HuH-7 (cell line): ENCODE measurements around the gene ACTN4.
A peak's percentile ranks its signal among the peaks of the same experiment; 100 is the strongest.

Experiments
- DNase-seq: peaks from one replicate; pipeline ENCODE4 v3.0.0; 2011; ENCODE audit warnings: low spot score

Gene ACTN4

DNA sequence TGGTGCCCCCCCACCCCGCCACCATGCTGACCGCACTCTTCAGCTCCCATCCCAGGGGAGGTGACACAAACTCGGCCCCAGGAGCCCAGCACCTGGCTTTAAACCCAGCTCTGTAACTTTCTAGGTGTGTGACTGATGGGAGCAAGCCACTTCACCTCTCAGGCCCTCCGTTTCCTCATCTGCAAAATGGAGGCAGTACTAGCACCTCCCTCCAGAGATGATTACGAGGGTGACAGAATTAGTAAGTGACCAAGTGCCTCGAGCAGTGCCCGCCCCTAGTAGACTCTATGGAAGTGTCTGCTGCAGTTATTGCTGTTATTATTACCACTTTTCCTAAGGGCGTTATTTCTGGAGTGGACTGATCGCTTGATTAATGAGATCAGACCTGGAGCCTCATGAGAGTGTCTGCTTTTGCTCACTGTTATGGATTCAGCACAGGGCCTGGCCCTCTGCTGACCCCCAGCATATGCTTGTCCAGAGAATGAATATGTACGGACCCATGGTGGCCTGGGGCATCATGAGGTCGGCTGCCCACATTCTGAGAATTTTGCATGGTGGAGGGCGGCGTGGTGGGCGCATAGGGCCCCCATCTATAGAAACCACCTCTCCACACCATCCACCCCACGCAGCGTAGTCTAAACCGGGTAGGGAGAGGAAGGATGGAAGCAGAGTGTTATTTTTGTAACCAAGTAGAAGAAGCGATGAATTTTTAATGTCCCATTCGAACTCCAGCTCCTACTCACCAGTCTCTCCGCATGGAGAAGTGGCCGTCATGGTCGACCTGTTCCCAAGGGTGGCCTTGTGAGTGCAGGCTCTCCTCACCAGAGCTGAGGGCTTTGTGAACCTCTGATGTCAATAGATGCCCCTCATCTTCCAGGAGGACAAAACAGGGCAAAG lies 48.6 kb downstream of the ACTN4 start:
- no peak for DNase-seq

GRCh38 chr19:38696729-38697055 lies 49.2 kb downstream of the ACTN4 start:
- DNase-seq: no peak

DNA sequence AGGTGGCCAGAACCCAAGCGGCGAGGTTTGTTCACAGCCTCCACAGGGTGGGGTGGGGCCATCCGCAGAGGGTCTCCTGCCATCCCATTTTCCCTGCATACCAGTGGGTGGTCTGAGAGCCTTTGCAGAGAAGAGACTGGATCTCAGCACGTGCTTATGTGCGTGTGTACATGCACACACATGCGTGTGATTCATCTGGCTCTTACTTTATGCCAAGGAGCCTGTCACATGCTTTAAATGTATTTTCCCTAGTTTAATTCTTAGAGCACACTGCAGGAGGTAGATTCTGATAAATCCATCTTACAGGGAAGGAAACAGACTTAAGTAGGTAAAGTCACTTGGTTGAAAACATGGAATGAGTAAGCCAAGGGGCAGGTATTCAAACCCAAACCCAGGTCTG lies 49.7 kb downstream of the ACTN4 start:
- DNase-seq: no peak

GRCh38 chr19:38697641-38698071 lies 50.2 kb downstream of the ACTN4 start:
- DNase-seq: no peak

GRCh38 chr19:38698225-38699026 lies 51.0 kb downstream of the ACTN4 start:
- DNase-seq: no peak

GRCh38 chr19:38699027-38699346 lies 51.5 kb downstream of the ACTN4 start:
- DNase-seq: no peak

GRCh38 chr19:38699647-38700349 lies 52.3 kb downstream of the ACTN4 start:
- DNase-seq: no peak

DNA sequence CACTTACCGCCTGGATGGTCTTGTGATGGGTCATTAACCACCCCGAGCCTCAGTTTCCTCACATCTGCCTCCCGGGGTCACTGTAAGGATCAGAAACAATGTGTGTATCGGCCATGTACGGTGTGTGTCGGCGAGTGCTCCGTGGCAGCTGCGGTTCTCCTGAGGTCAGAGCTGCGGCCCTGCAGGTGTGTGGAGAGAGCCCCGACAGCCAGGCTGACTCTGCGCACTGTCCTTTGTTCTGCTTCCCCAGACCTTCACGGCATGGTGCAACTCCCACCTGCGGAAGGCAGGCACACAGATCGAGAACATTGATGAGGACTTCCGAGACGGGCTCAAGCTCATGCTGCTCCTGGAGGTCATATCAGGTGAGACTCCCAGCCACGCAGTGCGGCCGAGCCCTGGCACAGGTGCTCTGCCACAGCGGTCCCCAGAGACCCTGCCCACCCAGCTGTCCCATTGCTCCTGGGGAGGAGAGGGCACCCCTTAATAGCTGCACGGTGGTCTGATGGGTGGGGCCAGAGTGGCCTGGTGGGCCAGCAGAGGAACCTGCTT lies 53.0 kb downstream of the ACTN4 start:
- no peak for DNase-seq

DNA sequence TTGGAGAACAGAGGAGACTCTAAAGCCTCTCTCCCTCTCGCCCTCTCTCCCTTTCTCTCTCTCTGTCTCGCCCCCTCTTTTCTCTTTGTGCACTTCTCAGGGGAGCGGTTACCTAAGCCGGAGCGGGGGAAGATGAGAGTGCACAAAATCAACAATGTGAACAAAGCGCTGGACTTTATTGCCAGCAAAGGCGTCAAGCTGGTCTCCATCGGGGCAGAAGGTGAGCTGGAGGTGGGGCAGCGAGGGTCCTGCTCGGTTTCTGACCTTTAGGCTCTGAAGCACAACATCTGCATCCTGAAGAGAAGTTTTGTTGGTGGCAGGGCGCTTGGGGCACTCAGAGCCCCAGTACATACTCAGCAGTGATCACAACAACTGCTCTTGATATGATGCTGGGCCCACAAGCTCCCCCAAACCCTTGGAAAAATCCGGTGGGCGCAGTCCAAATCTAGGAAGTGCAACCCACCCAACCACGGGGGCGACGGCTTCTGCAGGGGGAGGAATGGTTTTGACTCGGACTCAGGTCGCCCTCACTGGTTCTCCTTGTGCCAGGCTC lies 53.5 kb downstream of the ACTN4 start:
- DNase-seq: no peak

DNA sequence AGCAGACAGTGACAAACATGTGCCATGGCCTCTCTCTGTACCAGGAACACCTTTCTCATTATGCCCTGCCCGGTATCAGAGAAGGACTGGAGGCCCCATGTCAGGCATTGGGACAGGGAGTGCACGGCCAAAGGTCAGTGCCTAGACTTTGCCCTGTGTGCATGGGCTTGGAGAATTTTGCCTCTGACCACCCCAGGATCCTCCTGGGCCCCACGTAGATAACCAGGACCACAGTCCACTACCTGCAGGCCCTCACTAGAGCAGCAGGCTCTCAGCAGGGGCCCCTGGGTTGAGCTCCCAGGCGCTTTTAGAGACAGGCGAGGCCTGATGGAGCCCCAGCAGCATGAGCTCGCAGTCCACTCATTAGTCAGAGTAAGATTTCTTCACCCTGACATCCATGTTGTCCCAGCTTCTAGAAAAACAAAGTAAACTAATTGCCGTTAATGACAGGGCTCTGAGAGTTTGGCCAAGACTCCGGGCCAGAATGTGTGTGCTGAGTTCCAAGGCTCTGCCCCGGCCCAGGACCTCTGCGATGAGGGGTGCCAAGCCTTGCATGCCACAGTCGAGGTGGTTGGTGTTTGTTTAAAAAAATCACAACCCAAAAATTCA lies 54.1 kb downstream of the ACTN4 start:
- DNase-seq: peak; percentile 92

DNA sequence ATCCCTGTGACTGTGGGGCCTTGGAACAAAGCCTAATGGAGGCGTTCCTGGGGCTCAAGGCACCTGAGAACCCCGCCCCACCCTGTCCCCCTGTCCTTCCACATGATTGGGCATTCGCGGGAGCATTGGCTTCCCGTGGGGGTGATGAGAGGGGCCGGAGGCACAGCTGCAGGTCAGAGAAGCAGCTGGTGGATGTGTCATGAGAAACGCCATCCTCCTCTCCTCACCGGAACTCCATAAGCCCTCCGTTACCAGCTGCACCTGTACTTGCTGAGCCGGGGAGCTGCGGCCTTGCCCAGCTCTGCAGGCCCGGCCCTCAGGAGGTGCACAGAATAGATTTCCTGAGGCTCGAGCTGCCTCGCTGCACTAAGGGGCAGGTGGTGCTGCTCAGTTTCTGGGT lies 54.8 kb downstream of the ACTN4 start:
- DNase-seq: no peak

DNA sequence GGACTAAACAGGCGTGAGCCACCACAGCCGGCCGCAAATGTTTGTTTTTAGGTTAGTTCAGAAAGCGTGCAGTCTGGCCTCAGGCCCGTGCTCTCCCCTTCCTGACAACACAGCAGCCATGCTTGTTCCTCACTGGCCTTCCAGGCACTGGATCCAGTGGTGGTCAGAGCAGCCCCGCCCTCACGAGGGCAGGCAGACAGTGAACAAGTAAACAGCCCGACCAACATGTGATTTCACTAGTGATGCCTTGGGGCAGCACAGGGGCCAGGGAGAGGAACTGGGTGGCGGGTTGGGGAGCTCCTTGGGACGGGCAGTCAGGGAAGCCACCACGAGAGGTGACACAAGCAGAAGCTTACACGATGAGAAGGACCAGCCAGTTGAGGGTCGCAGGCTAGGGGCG lies 56.1 kb downstream of the ACTN4 start:
- DNase-seq: no peak

GRCh38 chr19:38704488-38705026 lies 57.1 kb downstream of the ACTN4 start:
- no peak for DNase-seq

- no peak for DNase-seq
Observed at GRCh38 chr19:38705197-38706019, 58.0 kb downstream of the ACTN4 start.

DNA sequence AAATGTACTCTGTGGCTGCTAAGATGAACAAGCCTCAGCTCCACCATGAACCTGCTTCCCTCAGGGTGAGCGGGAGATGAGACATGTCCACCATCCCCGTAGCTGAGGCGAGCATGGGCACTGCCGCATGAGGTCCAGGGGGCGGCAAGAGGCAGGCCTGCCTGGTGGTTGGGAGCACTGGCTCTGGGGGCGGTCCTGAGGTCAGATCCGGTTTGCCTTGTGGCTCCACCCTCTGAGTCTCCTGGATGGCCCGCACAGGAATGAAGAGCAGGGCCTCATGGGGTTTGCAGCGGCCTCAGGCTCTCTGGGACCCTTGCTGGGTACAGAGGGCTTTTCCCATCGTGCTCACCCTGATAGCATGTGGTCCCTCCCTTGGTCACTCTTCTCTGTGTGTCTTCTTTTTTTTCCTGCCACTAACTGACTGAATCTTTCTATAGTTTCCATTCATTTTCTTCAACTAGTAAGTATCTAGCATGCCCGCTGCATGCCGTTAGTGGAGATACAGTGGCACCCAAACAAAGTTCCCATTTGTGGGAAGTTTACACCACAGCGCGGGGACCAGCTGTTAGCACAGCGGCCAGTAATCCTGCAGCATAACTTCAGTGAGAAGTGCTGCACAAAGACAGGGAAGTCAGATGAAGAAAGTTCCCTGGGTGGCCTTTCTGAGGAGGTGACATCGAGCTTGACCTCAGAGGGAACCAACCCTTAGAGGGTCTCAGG lies 59.5 kb downstream of the ACTN4 start:
- no peak for DNase-seq

DNA sequence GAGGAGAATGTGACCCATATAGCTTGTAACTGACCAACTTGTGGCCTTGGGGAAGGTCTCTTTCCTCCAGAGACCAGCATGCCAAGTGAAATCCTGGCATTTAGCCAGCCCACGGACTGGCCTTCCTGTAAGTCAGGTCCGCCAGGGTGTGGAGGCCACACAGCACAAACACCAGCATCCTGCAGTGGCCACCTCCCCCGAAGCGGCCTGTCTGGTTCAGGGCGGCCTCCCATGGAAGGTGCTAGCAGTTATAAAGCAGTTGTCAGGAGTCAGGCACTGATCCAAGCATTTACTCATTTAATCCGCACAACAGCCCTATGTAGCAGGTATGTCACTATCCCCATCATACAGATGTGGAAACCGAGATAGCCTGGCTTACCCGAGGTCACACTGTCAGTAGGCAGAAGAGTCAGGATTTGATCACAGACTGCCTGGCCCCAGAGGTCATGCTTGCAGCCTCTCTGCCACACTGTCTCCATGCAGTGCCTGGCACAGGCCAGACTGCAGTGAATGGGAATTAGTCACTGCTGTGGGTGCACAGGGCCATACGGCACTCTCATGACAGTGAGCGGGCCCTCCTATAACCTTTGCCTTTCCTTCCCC lies 60.2 kb downstream of the ACTN4 start:
- DNase-seq: no peak

GRCh38 chr19:38708413-38709024 lies 61.1 kb downstream of the ACTN4 start:
- DNase-seq: no peak

DNA sequence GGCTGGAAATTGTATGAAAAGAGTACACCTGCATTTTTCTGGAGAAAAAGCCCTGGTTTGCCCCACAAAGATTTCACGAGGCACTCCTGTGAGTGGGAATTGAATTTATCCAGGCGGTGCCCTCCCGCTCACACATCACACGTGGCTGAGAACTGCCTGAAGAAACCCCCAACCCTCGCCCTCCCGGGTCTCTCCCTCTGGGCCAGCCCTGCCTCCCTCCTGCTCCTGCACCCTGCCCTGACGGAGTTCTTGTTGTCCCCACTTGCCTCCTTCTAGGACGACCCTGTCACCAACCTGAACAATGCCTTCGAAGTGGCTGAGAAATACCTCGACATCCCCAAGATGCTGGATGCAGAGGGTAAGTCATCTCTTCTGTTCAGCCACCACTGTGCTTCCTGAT lies 61.7 kb downstream of the ACTN4 start:
- no peak for DNase-seq
